NCI-H2227 treated with DMSO at 0.1 percent for 48 hours (cell line): ENCODE measurements around the gene ENPP7.
"Not testable (repeated sequence)": the region's sequence is repeated elsewhere in the genome, so short reads cannot be mapped to it uniquely, and the experiment has no call there.

Source experiments
- DNase-seq: peaks from one replicate; lab custom pipeline; 2025; lab: John Stamatoyannopoulos, UW

Gene ENPP7

GRCh38 chr17:79749156-79749815 is 18.5 kb downstream of the ENPP7 start:
- DNase-seq = no peak

DNA sequence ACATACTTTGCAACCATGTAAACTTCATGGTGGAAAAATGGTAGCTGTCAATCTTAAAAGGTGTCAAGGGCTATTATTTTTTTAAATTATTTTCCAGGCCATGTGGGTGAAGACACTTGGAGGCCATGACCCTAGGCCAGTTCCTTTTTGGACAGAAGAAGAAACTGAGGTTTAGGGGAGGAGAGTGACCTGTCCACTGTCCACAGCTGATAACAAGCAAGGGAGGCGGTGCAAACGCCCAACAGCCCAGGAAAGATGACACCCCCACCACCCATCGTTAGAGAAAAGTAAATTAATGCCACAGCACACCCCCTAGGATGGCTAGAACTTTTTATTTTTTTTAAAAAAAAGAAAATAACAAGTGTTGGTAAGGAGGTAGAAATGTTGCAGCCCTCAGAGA is 19.2 kb downstream of the ENPP7 start:
- no peak for DNase-seq

DNA sequence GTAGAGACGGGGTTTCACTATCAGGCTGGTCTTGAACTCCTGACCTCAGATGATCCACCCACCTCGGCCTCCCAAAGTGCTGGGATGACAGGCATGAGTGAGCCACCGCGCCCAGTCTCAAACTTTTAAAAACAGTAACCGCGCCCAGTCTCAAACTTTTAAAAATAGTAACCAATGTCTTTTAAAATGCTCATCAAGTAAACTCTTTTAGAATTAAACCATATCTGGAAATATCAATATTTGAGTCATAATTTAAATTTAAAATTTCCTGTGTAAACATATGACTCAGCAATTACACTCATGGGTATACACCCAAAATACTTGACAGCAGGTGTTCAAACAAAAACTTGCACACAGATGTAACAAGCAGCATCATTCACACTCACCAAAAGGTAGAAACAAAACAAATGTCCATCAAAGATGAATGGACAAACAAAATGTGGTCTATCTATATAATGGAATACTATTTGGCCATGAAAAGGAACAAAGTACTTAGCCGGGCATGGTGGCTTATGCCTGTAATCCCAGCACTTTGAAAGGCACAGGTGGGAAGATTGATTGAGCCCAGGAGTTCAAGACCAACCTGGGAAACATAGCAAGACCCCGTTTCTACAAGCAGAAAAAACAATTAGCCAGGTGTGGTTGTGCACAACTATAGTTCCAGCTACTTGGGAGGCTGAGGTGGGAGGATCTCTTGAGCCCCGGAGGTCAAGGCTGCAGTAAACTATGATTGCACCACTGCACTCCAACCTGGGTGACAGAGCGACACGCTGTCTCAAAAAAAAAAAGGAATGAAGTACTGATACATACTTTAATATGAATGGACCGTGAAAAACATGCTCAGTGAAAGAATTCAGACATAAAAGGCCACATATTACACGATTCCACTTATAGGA is 20.2 kb downstream of the ENPP7 start:
- DNase-seq = no peak

DNA sequence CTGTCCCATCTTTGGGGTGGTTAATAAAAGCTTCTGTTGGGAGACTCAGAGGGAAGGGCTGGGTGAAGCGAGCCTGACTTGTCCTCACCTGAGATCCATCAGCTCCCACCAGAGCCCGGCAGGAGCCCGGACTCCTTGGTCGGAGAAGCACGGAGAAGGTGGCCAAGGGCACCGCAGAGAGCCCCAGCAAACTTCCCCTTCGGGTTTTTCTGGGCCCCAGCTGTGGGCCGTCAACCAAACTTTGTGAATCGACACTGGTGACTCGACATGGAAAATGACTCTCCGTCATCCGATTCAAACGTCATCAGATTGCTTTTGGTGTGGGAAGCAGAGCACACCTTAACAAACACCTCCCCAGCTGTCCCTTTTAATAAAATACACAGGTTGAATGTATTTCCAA is 21.4 kb downstream of the ENPP7 start:
- no peak for DNase-seq

DNA sequence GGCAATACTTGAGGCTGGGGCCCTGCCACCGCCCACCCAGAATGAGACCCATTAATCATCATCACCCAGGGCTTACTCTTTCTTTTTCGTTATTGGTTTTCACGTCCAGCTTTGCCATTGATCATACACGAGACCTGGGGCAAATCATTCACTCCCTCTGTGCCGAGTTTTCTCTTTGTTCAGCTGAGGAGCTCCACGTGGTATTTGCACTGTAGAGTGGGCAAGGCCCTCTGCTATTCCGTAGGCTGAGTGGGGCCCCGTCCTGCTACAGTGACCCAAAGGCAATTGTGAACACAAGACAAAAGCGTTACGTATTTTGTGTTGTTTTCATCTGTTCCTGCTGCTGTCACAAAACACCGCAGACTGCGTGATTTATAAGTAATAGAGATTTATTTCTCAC is 23.6 kb downstream of the ENPP7 start:
- no peak for DNase-seq

- DNase-seq = not testable (repeated sequence)
Observed at GRCh38 chr17:79754903-79755302, 24.2 kb downstream of the ENPP7 start.

- DNase-seq = no peak
Observed at GRCh38 chr17:79755591-79755990, 24.8 kb downstream of the ENPP7 start.

DNA sequence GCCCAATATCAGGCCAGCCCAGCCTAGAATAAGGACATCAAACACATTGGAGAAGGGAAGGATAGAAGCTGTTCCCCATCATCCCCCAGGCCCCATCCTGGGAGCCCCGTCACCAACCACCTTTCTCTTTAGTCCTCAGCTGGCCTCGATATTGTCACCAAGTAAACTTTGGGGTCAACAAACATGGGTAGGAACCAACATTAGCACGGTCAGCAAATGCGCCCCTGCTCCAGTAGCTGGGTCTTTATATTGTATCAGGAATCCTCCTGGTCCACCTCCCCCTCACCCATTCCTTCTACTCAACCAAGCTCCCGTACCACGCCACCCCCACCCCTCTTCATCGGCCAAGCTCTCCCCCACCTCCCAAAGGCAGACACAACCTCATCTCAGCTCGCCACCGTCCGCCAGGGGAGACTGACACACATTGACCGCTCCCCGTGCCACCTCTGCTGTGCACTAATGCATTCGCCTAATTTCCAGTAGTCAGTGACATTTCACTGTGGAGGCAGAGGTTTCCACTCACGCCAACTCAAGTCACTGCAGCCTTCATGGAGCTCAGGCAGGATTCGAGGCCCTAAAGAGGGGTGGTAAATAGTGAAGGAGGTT is 26.5 kb downstream of the ENPP7 start:
- DNase-seq = no peak

DNA sequence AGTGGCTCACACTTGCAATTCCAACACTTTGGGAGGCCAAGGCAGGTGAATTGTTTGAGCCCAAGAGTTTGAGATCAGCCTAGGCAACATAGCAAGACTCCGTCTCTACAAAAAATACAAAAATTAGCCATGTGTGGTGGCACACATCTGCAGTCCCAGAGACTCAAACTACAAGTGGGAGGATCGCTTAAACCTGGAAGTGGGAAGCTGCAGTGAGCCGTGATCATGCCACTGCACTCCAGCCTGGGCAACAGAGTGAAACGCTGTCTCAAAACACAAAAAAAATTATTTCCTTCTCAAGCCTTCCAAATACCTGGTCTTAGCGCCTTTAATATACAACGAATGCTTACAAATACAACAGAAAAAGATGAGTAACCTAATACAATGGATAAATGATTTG is 27.5 kb downstream of the ENPP7 start:
- no peak for DNase-seq

DNA sequence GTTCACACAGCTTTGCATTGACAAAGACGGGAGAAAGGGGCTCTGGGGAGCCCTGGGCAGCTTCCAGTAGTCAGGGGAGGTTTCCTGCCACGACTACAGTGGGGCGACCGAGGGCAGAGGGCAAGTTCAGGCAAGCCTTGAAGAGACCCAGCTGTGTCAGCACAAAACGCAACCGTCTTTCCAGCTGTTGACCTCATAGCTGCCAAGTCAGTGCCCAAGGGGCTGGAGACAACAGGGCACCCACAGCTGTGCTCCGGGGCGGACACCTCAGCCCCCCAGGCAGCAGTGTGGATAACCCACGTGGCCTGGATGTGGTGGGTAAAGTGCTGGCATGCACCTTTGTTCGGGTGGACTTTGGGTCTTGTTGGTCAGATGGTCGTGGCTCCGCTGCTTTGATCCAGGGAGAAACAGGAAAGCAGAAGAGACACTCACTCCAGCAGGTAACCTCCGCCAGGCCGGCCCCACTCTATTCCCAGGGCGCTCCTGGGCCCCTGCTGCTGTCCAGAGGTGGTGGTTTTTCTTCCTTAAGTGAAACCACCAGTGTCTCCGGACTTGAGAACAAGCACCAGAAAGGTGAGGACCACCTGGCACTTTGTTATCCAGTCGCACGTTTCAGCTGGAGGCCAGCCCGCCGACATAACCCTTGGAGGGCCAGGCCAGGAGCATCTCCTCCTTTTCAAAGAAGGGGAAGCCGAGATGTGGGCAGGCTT is 29.6 kb downstream of the ENPP7 start:
- DNase-seq = no peak

- no peak for DNase-seq
Observed at GRCh38 chr17:79761894-79762589, 31.3 kb downstream of the ENPP7 start.

DNA sequence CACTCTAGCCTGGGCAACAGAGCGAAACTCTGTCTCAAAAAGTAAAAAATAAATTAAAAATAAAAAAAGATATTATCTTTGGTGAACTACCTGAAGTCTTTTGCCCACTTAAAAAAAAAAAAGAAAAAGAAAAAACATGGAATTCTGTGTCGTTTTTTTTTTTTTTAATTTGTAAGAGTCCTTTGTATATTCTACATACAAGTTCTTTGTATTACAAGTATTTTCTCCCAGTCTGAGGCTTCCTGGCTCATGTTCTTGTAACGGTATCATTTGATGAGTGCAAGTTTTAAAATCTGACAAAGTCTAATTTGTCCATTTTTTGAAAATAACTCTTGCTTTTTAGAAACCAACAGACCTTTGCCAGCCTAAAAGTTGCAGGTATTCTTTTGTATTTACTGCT is 35.0 kb downstream of the ENPP7 start:
- no peak for DNase-seq

DNA sequence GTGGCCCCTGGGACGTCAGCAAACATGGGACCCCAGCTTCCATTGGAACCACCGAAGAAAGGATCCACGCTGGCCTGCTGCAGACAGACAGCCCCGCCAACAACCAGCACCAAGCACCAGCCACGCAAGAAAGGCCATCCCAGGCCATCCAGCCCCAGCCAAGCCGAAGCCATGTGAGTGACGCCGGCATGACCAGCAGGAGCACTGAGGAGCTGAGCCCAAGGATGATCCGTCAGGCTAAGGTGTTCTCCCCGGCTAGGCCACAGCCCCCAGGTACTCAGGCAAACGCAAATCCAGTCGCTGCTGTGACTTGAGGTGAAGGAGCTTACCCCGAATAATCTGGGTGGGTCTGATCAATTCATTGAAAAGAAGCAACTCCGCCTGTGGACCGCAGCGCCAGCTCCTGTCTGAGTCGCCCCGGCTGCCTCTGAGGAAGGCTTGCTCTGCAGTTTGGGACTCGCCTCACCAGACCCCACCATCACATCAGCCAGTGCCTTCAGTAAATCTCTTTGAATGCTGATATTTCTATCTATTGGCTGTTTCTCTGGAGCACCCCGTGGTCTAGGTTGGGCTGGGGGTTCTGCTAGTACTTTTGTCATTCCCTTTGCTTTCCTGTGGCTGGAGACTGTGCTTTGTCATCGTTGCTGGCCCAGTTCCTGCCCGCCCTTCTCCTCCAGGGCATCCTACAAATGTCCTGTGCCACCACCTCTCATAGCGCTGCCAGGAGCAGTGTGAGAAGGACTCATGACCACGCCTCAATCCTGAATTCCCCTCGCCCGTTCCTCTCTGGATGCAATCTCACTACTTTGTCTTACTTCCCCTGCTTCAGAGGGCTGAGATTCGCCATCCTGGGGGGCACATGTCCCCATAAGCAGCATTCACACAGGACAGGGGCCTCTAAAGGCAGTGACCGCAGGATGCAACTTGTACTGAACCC is 39.1 kb downstream of the ENPP7 start:
- DNase-seq = no peak

GRCh38 chr17:79771276-79771675 is 40.5 kb downstream of the ENPP7 start:
- no peak for DNase-seq

- not testable (repeated sequence) for DNase-seq
Observed at GRCh38 chr17:79772726-79773125, 42.0 kb downstream of the ENPP7 start.

DNA sequence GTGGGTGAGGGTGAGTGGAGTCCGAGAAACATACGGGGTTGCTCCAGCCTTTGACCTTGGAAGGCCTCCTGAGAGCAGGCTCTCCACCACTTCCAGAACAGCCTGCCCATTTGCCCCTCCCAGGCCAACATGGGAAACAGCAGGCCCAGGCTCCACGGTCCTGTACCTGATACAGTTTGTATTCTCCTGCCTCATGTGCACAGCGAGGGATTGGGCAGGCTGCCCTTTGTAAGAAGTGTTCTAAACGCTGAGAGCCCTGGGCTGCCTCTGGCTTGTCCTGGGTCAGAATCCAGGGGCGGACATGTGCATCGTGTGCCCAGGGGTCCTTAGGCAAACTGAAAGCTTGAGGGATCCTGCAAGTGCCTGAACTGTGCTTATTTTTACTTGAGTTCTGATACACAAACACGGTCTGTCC is 43.8 kb downstream of the ENPP7 start:
- no peak for DNase-seq

DNA sequence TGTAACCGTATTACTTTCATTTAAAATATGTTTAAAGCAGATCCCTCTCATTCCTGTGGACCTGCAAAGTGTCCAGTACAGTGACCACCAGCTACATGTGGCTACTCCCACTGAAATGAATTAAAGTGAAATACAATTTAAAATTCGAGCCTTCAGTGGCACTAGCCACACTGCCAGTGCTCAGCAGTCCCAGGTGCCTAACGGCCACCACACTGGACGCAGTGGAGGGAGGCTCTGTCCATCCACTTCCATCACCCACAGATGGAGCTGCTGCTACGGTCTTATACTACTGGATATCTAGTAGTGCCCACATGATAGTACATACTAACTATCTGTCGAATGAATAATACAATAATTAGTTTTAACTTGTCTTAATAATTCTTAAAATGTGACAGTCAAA is 44.9 kb downstream of the ENPP7 start:
- DNase-seq = no peak

DNA sequence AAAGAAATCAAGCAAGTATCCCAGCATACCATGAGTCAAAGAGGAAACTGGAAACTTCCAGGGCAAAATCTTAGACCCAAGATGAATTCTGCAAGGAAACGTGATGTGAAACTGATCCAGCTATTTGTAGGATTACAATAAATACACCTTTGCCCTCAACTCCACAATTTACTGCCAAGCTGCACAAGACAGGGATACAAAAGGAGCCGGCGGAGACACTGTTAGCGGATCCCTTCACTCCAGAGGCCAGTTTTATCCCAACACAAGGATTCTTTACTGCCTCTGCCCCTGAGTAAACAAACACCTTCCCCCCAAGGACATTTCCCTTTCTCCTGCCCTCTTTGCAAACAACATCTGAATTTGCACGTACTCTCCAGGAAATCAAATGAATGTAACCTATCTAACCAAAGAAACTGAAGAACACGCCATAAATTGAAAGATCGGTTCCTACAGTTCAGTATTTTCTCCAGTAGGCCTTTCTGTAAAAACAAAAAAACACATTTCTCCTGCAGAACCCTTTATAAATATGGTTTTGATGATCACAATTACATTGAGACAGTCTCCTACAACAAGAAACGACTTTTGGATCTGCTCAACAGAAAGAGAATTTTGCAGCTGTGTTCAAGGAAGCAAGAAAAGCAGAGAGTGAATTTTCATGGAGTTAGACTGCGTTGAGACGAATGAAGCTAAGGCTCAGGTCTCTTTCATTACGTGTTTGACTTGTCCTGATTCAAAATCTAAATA is 45.8 kb downstream of the ENPP7 start:
- peak; percentile 67 for DNase-seq

- DNase-seq = peak; percentile 63
Observed at GRCh38 chr17:79777120-79777893, 46.6 kb downstream of the ENPP7 start.
